ENCODE measurements around the gene CDC42BPG.
A peak's percentile ranks its signal among the peaks of the same experiment; 100 is the strongest.
"Not testable (repeated sequence)": the region's sequence is repeated elsewhere in the genome, so short reads cannot be mapped to it uniquely, and the experiment has no call there.

CDC42BPG gene

DNA sequence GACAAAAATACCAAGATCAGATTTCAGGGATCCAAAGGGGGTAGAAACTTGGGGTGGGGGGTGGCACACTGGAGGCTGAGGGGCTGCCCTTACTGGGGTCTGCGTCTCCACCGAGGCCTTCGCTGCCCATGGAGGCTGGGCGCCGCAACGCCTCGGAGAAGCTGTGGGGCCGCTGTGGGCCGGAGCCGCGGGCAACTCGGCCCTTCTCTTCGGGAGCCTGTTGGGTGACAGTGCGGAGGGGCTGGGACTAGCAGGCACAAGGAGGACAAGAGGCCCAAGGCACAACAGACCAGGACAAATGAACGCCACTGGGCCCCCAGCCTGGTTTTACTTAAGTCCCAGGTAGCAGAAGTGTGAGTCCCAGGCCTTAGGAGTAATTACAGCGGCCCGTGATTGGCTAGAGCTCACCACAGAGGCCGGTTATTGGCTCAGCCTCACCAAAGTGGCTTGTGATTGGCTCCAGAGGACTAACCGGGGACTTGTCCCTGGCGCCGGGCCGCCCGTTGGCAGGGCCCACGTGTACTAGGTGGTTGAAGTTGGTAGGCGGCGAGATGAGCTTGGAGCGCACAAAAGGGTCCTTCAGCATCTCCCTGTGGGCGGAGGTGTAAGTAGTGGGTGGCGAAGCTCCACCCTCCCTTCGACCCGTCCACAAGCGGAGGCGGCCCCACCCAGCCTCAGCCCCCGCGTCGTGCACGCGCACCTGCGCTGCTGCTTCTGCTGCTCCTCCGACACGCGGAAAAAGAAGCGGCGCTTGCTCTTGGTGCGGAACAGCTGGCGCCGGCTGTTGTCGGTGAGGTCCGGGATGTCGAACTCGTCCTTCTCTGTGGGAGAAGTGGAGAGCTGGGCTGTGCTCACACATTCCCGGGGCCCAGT, 17.6 kb downstream of the CDC42BPG start:
- no peak for TF ChIP-seq CTCF (conservative IDR thresholded peaks at IDR 0.05; ENCODE audit: low read depth)
- CTCF ChIA-PET = no interaction called here
- POLR2A ChIA-PET (ENCODE audit: low non-redundant PET) = interaction anchor here (0.5 kb wide), 1 partner anchor 8 kb away, joined by 5 read pairs; no protein-coding TSS in a partner anchor
- no peak overlapping the region for H3K27ac ChIP-seq
- no peak for DNase-seq (ENCODE audit: low spot score)

DNA sequence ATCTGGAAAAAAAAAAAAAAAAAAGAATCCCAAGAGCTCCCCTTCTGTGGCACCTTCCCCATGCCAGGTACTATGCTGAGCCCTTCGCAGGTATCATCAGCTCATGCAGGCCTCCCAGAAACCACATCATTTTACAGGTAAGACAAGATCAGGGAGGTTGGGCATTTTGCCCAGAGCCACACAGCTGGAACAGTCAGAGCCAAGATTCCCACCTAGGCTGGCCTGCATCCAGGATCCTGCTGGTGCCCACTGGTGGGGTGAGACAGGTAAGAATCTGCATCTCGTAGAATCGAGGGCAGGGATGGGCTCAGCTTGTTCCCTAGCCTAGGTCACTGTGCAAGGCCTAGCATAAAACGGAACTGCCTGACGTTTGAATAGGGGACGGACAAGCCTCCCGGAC, 18.4 kb downstream of the CDC42BPG start:
- H3K27ac ChIP-seq = no peak overlapping the region
- ChIA-PET POLR2A (ENCODE audit: low non-redundant PET) (no interaction called here), CTCF (no interaction called here)
- TF ChIP-seq CTCF (conservative IDR thresholded peaks at IDR 0.05; ENCODE audit: low read depth) = no peak
- DNase-seq (ENCODE audit: low spot score) = no peak

- CTCF ChIA-PET = no interaction called here
- no peak for DNase-seq (ENCODE audit: low spot score)
- no peak for TF ChIP-seq CTCF (conservative IDR thresholded peaks at IDR 0.05; ENCODE audit: low read depth)
- no peak overlapping the region for H3K27ac ChIP-seq
- POLR2A ChIA-PET (ENCODE audit: low non-redundant PET) = no interaction called here
Observed at GRCh38 chr11:64823568-64824119, 20.8 kb downstream of the CDC42BPG start.

DNA sequence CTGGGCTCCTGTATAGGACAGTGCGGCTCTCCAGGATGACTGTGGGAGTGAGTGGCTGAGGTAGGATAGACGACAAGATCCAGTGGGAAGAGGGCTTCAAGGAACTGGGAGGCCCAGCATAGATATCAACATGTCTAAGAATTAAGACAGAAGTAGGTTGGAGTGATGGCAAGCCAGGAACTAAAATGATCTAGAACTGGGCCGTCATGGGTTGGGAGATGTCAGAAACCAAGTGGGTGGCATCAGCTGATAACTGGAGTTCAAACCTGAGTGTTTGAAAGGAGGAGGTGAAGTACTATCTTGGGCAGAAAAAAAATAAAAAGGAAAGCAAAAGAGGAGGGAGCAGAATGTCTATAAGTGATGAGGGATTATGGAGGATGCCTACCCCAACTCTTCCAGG, 27.0 kb downstream of the CDC42BPG start:
- ChIA-PET CTCF (no interaction called here), POLR2A (ENCODE audit: low non-redundant PET) (no interaction called here)
- H3K27ac ChIP-seq = no peak overlapping the region
- no peak for TF ChIP-seq CTCF (conservative IDR thresholded peaks at IDR 0.05; ENCODE audit: low read depth)
- no peak for DNase-seq (ENCODE audit: low spot score)

GRCh38 chr11:64815433-64815832, 29.0 kb downstream of the CDC42BPG start:
- CTCF ChIA-PET = interaction anchor here (0.6 kb wide), 1 partner anchor 343 kb away, joined by 3 read pairs; no protein-coding TSS in a partner anchor

GRCh38 chr11:64814712-64815187, 29.7 kb downstream of the CDC42BPG start:
- ChIA-PET CTCF (no interaction called here), POLR2A (ENCODE audit: low non-redundant PET) (no interaction called here)
- no peak for TF ChIP-seq CTCF (conservative IDR thresholded peaks at IDR 0.05; ENCODE audit: low read depth)
- H3K27ac ChIP-seq = no peak overlapping the region
- no peak for DNase-seq (ENCODE audit: low spot score)

More at GRCh38 chr11:64815433-64815832, 29.0 kb downstream of the CDC42BPG start:
- H3K27ac ChIP-seq = 0 out of 2 replicates have a peak overlapping the region, but pooled peaks have one; percentile 4
- POLR2A ChIA-PET (ENCODE audit: low non-redundant PET) = not testable (repeated sequence)
- peak; percentile 49 for DNase-seq (ENCODE audit: low spot score)

DNA sequence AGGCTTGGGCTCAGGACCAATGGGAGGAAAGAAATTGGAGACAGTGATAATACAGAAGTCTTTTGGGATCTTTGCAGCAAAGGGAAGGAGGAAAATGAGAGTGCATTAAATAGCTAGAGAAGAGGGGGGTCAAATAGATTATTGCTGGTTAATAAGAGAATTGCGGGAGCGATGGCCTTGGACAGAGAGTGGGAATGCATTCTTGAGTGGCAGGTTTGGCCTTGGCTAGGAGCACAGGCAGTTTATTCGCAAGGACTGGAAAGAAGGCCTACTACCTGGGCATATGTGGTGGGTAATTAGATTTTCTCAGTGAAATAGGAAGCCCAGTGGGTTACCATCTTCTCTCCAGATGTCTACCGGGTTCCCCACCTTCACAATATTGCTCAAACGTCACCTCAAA, 30.6 kb downstream of the CDC42BPG start:
- ChIA-PET CTCF (no interaction called here), POLR2A (ENCODE audit: low non-redundant PET) (no interaction called here)

More for the DNA sequence above, 30.6 kb downstream of the CDC42BPG start:
- no peak overlapping the region for H3K27ac ChIP-seq
- no peak for TF ChIP-seq CTCF (conservative IDR thresholded peaks at IDR 0.05; ENCODE audit: low read depth)
- no peak for DNase-seq (ENCODE audit: low spot score)
